Coronary artery (tissue), 2 donors: ENCODE results near the gene PLEKHG4B.
A peak's percentile ranks its signal among the peaks of the same experiment; 100 is the strongest.

ENCODE experiments used
- DNase-seq: peaks from one replicate; pipeline ENCODE4 v3.0.0-alpha.2; 2017; ENCODE audit warnings: low spot score
- H3K27ac ChIP-seq, 2 donors: fragments of 200-600 bp; sonication (generic); one replicate each; pipeline ENCODE4 v1.5.1; 2016 to 2019
- H3K4me3 ChIP-seq: fragments of 200-600 bp; sonication (generic); 2 replicates; pipeline ENCODE4 v1.5.1; 2016; ENCODE audit warnings: mild to moderate bottlenecking, moderate library complexity
- CTCF ChIP-seq: fragments of 200-600 bp; sonication (generic); IDR thresholded peaks from one replicate; pipeline ENCODE4 v1.5.1; 2019; ENCODE audit warnings: antibody characterized with exemption

Gene PLEKHG4B

GRCh38 chr5:170971-171800, 79.2 kb downstream of the PLEKHG4B start:
- Histone ChIP-seq H3K27ac (no peak overlapping the region), H3K4me3 (no peak overlapping the region)
- no peak for TF ChIP-seq CTCF
- peak; percentile 63 for DNase-seq

- peak; percentile 68 for DNase-seq
- no peak overlapping the region for H3K27ac ChIP-seq
Measured at GRCh38 chr5:171801-172331, 79.9 kb downstream of the PLEKHG4B start.

GRCh38 chr5:172421-172820, 80.5 kb downstream of the PLEKHG4B start:
- no peak for TF ChIP-seq CTCF
- no peak overlapping the region for H3K4me3 ChIP-seq
- no peak for DNase-seq
- no peak overlapping the region for H3K27ac ChIP-seq

More at GRCh38 chr5:171801-172331, 79.9 kb downstream of the PLEKHG4B start:
- no peak for TF ChIP-seq CTCF
- no peak overlapping the region for H3K4me3 ChIP-seq

DNA sequence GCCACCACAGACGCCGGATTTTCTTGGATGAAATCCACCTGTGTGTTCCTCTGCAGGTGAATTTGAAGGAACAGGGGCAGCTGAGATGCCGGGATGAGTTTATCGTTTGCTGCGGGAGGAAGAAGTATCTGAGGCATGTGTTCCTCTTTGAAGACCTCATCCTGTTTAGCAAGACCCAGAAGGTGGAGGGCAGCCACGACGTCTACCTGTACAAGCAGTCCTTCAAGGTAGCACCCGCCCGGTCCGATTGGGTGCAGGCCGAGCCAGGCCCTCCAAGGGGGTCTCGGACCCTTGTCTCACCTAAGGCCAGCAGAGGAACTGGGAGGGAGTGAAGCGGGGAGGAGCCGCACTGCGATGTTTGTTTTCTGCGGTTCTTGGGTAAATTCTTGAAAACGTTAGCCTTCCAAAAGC, 80.9 kb downstream of the PLEKHG4B start:
- no peak for TF ChIP-seq CTCF
- Histone ChIP-seq H3K4me3 (no peak overlapping the region), H3K27ac (no peak overlapping the region)
- DNase-seq, result no peak

DNA sequence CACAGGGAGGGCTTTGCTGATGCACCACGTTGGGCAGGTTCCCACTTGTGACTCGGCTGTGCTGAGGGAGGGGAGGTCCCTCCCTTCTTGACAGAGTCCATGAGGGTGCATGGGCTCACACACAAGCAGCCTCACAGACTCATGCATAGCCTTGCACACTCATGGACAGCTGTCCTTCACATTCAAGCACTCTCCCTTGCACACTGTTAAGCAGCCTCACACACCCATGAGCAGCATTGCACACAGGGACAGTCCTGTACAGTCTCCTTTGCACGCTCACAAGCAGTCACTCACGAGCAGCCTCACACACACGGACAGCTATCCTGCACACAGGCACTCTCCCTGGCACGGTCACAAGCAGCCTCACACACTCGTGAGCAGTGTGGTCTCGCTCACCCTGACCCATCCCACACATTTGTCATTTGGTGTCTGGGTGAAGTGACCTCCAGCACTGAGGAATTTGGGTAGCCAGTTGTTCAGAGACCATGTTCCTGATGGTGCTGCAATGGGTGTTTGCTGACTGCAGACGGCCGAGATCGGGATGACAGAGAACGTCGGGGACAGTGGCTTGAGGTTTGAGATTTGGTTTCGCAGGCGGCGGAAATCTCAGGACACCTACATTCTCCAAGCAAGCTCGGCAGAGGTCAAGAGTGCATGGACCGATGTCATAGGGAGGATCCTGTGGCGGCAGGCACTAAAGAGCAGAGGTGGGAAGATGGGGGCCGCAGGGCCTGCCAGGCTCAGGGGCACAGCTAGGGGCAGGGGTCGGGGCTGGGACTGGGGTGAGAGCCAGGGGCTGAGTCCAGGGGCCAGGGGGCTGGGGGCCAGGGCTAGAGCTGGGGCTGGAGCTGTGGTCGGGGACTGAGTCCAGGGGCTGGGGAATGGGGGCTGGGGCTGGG, 81.7 kb downstream of the PLEKHG4B start:
- no peak overlapping the region for H3K4me3 ChIP-seq
- TF ChIP-seq CTCF, result no peak
- no peak for DNase-seq
- no peak overlapping the region for H3K27ac ChIP-seq

DNA sequence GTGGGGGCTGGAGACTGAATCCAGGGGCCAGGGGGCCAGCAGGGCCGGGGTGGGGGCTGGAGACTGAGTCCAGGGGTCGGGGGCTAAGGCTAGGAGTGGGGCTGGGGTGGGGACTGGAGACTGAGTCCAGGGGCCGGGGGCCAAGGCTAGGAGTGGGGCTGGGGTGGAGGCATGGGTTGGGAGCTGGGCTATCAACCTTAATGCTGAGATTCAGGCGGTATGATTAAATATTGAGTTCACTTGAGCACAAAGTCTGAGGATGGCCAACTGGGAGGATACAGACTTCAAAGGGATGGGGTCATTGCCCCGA, 82.3 kb downstream of the PLEKHG4B start:
- DNase-seq, result no peak
- Histone ChIP-seq H3K27ac (no peak overlapping the region), H3K4me3 (no peak overlapping the region)
- no peak for TF ChIP-seq CTCF
